ENCODE data around the gene ZNF76. TPM values are rescaled to one million over a fixed set of nuclear protein-coding genes. Genes with fewer than 3 reads are reported as not detected.

The ZNF76 gene
- total RNA-seq, 2 donors from 2014 or later: 50.0 to 60.8 TPM

DNA sequence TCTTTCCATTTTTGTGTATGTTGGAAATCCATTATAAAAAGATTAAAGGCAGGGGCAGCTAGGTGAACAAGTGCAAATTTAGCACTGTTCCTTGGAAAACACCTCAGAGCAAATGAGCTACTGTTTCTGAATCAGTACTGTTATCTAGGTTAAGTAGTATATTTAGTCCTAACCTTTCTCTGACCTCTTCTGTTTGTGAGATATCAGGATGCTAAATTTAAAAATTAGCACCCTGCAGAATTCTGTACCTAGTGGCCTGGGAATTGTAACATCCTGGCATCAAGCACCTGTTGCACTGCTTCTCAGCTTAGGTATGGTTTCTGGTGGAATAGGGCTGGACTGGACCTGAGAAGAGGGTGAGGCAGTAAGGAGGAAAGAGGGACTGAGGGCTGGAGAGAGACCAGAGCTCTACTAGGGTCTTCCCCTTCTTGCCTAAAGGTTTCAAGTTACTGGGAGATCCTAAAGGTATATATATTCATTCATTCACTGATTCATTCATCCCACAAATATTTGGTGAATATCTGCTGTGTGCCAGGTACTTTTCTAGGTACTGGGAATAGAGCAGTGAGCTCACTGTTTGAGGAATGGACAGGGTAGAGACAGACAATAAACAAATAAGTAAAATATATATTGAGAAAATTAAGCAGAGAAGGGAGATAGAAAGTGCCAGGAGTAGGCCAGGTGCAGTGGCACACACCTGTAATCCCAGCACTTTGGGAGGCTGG, 5.2 kb downstream of the ZNF76 start:
- Mint-ChIP-seq H3K4me1 (peaks cover 55% of the 10 kb centered on the region), H3K27me3 (no peaks in the 10 kb centered on the region), H3K27ac (peak overlapping the region; percentile 81), H3K36me3 (ENCODE audit: low read depth) (no peaks in the 10 kb centered on the region), H3K4me3 (no peak overlapping the region)
- no peaks in the 10 kb centered on the region for H3K9me3 ChIP-seq (ENCODE audit: control insufficient read depth, low read length, poor library complexity, severe bottlenecking)
- DNase-seq (no peak), ATAC-seq (no peak)

DNA sequence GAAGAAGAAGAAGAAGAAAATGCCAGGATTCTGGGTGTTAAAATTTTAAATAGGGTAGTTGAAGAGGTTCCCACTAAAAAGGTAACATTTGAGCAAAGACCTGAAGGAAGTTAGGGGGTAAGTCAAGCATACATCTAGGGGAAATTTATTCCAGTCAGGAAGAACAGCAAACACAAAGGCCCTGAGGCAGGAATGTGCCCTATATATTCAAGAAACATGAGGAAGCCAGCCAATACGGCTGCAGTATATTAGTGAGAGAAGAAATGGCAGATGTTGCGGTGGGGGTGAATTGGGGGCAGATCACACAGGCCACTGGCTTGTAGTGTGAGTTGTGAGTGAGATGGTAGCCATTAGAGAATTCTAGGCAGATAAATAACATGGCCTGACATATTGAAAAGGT, 6.0 kb downstream of the ZNF76 start:
- Mint-ChIP-seq H3K27ac (peak overlapping the region; percentile 81), H3K27me3 (no peaks in the 10 kb centered on the region), H3K4me1 (peaks cover 49% of the 10 kb centered on the region), H3K36me3 (ENCODE audit: low read depth) (no peaks in the 10 kb centered on the region), H3K4me3 (no peak overlapping the region)
- H3K9me3 ChIP-seq (ENCODE audit: control insufficient read depth, low read length, poor library complexity, severe bottlenecking): no peaks in the 10 kb centered on the region
- DNase-seq: no peak
- no peak for ATAC-seq

DNA sequence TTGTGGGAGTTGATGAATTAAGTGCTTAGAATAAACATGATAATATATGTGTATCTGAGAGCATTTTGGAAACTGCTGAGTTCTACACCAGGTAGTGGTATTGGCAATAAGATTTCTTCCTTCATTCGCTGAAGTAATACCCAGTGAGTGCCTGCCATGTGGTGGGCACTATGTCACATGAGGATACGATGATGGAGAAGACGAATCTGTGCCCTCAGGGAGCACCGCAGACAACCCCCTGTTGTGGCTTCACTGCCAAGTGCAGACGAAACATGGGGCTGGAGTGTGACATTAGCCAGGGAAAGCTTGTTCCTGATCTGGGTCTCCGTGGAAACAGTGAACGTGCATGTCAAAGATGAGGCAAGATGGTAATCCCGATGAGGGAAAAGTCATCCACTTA, 7.9 kb downstream of the ZNF76 start:
- no peaks in the 10 kb centered on the region for H3K9me3 ChIP-seq (ENCODE audit: control insufficient read depth, low read length, poor library complexity, severe bottlenecking)
- Mint-ChIP-seq H3K4me1 (peaks cover 36% of the 10 kb centered on the region), H3K27me3 (no peaks in the 10 kb centered on the region), H3K4me3 (no peak overlapping the region), H3K36me3 (ENCODE audit: low read depth) (no peaks in the 10 kb centered on the region), H3K27ac (no peak overlapping the region)
- no peak for ATAC-seq
- no peak for DNase-seq

- Mint-ChIP-seq H3K4me3 (no peak overlapping the region), H3K36me3 (ENCODE audit: low read depth) (no peaks in the 10 kb centered on the region), H3K4me1 (peaks cover 31% of the 10 kb centered on the region), H3K27me3 (no peaks in the 10 kb centered on the region), H3K27ac (no peak overlapping the region)
- no peak for ATAC-seq
- no peaks in the 10 kb centered on the region for H3K9me3 ChIP-seq (ENCODE audit: control insufficient read depth, low read length, poor library complexity, severe bottlenecking)
- no peak for DNase-seq
These were observed 8.4 kb downstream of the ZNF76 start for GRCh38 chr6:35267897-35268296.

DNA sequence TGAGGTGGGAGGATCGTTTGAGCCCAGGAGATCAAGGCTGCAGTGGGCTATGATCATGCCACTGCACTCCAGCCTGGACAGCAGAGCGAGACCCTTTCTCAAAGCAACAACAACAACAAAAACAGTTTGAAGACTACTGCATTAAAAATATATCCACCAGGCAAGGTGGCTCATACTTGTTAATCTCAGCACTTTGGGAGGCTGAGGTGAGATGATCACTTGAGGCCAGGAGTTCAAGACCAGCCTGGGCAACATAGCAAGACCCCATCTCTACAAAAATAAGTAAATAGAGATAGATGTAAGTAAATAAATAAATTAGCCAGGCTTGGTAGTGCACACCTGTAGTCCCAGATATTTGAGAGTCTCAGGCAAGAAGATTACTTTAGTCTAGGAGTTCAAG, 12.5 kb downstream of the ZNF76 start:
- Mint-ChIP-seq H3K27me3 (no peaks in the 10 kb centered on the region), H3K4me3 (no peak overlapping the region), H3K4me1 (peaks cover 17% of the 10 kb centered on the region), H3K27ac (no peak overlapping the region), H3K36me3 (ENCODE audit: low read depth) (no peaks in the 10 kb centered on the region)
- ATAC-seq: no peak
- DNase-seq: no peak
- no peaks in the 10 kb centered on the region for H3K9me3 ChIP-seq (ENCODE audit: control insufficient read depth, low read length, poor library complexity, severe bottlenecking)

DNA sequence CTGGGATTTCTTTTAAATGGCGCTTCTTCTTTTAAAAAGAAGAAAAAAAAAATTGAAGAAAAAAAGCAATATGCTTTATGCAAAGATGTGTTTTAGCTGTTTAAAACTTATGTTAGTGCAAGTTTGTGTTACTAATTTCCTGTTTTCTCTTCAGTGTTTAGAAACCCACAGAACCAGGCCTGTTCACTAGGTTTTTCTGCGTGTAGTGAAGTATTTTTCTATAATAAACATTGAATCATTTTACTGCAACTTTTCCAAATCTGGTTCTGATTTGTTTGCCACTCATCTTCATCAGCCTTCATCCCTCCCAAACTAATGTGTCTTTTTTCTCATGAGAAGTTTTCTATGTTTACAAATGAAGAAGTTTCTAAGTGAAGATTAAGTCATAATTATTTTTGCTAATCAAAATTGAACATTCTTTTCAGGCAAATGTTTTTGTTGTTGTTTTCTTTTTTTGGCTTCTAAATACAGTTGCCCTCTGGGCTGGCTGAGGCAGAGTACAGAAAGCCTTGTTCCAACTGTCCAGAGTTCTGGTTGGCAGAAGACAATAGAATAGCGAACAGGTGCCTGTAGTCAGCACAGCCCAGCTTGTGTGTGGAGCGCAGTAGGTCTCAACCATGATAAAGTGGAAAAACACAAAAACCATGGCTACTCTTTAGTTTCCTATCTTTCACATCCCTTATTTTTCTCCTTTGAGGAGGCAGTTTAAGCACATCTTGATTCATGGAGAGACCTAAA, 14.5 kb downstream of the ZNF76 start:
- Mint-ChIP-seq H3K27me3 (no peaks in the 10 kb centered on the region), H3K4me1 (peaks cover 14% of the 10 kb centered on the region), H3K36me3 (ENCODE audit: low read depth) (no peaks in the 10 kb centered on the region), H3K4me3 (no peak overlapping the region), H3K27ac (no peak overlapping the region)
- no peaks in the 10 kb centered on the region for H3K9me3 ChIP-seq (ENCODE audit: control insufficient read depth, low read length, poor library complexity, severe bottlenecking)
- no peak for ATAC-seq
- no peak for DNase-seq

- DNase-seq (no peak), ATAC-seq (no peak)
- Mint-ChIP-seq H3K27ac (peak overlapping the region; percentile 6), H3K27me3 (no peaks in the 10 kb centered on the region), H3K4me3 (no peak overlapping the region), H3K36me3 (ENCODE audit: low read depth) (no peaks in the 10 kb centered on the region), H3K4me1 (peaks cover 16% of the 10 kb centered on the region)
- H3K9me3 ChIP-seq (ENCODE audit: control insufficient read depth, low read length, poor library complexity, severe bottlenecking): no peaks in the 10 kb centered on the region
These were observed 16.3 kb downstream of the ZNF76 start for GRCh38 chr6:35275744-35276260.

DNA sequence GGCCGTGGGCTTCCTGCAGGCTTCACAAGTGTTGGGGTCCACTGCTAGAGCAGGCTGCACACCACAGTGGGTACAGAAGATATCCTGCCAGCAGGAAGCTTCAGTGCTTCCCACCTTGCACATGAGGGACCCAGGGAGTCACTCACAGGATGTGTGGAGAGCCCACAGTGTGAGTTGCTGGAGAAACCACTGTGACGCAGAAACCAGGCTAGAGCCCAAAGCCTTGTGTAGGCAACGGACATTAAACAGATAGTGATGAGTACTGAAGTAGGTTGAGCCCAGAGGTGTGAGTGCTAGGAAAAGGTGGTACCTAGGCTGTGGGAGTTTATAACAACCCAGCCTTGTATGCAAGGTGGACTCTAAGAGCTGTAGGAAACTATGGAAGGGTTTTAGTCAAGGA, 19.2 kb downstream of the ZNF76 start:
- ATAC-seq (no peak), DNase-seq (no peak)
- no peak overlapping the region for H3K27ac Mint-ChIP-seq
- no peaks in the 10 kb centered on the region for H3K27me3 Mint-ChIP-seq
- no peaks in the 10 kb centered on the region for H3K9me3 ChIP-seq (ENCODE audit: control insufficient read depth, low read length, poor library complexity, severe bottlenecking)
- peaks cover 14% of the 10 kb centered on the region for H3K4me1 Mint-ChIP-seq
- H3K4me3 Mint-ChIP-seq: no peak overlapping the region
- peaks cover 3% of the 10 kb centered on the region for H3K36me3 Mint-ChIP-seq (ENCODE audit: low read depth)

- H3K4me1 Mint-ChIP-seq: peaks cover 9% of the 10 kb centered on the region
- peaks cover 3% of the 10 kb centered on the region for H3K36me3 Mint-ChIP-seq (ENCODE audit: low read depth)
- no peak for DNase-seq
- no peak overlapping the region for H3K27ac Mint-ChIP-seq
- ATAC-seq: no peak
- H3K9me3 ChIP-seq (ENCODE audit: control insufficient read depth, low read length, poor library complexity, severe bottlenecking): no peaks in the 10 kb centered on the region
- no peak overlapping the region for H3K4me3 Mint-ChIP-seq
- no peaks in the 10 kb centered on the region for H3K27me3 Mint-ChIP-seq
These were observed 21.4 kb downstream of the ZNF76 start for GRCh38 chr6:35280903-35281302.

DNA sequence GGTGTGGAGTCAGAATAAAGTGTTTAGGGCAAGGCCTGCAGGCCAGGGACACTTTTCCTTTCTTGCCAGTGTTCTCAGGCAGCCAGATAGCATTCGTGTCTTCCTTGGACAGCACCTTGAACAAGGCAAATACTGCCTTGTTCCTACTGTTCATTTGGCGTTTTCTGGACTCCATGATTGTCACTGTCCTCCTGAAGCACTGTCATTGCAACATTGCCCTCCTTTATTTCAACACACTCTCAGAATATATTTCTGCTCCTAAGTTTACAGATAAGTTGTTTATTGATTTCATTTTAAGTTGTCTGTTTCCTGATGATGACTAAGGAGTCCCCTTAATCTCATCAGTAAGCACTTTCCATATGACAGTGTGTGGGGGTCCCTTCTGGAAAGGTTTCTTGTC, 22.9 kb downstream of the ZNF76 start:
- DNase-seq (no peak), ATAC-seq (no peak)
- Mint-ChIP-seq H3K36me3 (ENCODE audit: low read depth) (peaks cover 6% of the 10 kb centered on the region), H3K4me3 (no peak overlapping the region), H3K27ac (no peak overlapping the region), H3K27me3 (no peaks in the 10 kb centered on the region), H3K4me1 (peaks cover 10% of the 10 kb centered on the region)
- no peaks in the 10 kb centered on the region for H3K9me3 ChIP-seq (ENCODE audit: control insufficient read depth, low read length, poor library complexity, severe bottlenecking)

DNA sequence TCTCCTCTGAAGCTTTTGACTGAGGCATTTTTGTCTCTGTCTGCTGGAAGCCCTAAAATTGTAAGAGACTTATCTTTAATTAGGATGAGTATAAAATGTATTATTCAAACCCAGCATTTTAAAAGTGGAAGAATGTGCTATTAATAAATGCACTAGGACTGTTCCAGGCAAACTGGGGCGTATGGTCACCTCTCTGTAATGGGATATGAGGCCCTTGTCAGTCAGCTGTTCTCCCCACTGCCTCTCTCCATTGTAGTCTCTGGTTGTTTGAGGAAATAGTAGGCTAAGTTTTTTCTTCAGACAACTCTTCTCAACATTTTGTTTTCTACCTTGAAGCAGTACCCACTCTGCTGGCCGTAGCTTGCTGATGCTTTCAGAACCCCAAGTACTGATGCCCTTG, 23.8 kb downstream of the ZNF76 start:
- Mint-ChIP-seq H3K27me3 (no peaks in the 10 kb centered on the region), H3K4me3 (no peak overlapping the region), H3K36me3 (ENCODE audit: low read depth) (peaks cover 6% of the 10 kb centered on the region), H3K27ac (no peak overlapping the region), H3K4me1 (peaks cover 10% of the 10 kb centered on the region)
- ATAC-seq: no peak
- no peaks in the 10 kb centered on the region for H3K9me3 ChIP-seq (ENCODE audit: control insufficient read depth, low read length, poor library complexity, severe bottlenecking)
- no peak for DNase-seq

- H3K4me3 Mint-ChIP-seq: no peak overlapping the region
- H3K36me3 Mint-ChIP-seq (ENCODE audit: low read depth): peaks cover 14% of the 10 kb centered on the region
- no peaks in the 10 kb centered on the region for H3K27me3 Mint-ChIP-seq
- H3K9me3 ChIP-seq (ENCODE audit: control insufficient read depth, low read length, poor library complexity, severe bottlenecking): no peaks in the 10 kb centered on the region
- DNase-seq (no peak), ATAC-seq (no peak)
- no peak overlapping the region for H3K27ac Mint-ChIP-seq
- H3K4me1 Mint-ChIP-seq: peaks cover 6% of the 10 kb centered on the region
These were observed 28.3 kb downstream of the ZNF76 start for GRCh38 chr6:35287671-35288396.

DNA sequence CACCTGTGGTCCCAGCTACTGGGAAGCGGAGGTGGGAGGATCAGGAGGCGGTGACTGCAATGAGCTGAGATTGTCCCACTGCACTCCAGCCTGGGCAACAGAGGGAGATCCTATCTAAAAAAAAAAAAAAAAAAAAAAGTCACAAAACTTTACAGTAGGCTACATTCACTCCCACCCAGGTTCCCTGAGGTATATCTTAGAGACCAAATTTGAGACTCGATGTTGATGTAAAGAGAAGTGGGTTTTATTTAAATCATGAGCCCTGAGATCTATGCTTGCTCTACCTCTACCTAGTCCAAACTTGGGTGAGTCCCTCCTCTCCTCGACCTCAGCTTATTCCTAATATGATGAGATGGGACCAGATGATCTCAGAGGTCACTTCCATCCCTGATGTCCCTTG, 29.3 kb downstream of the ZNF76 start:
- ATAC-seq: no peak
- Mint-ChIP-seq H3K4me1 (peaks cover 6% of the 10 kb centered on the region), H3K4me3 (no peak overlapping the region), H3K36me3 (ENCODE audit: low read depth) (peaks cover 11% of the 10 kb centered on the region), H3K27ac (peak overlapping the region; percentile 6), H3K27me3 (no peaks in the 10 kb centered on the region)
- no peak for DNase-seq
- no peaks in the 10 kb centered on the region for H3K9me3 ChIP-seq (ENCODE audit: control insufficient read depth, low read length, poor library complexity, severe bottlenecking)
